GM19372 (cell line): ENCODE measurements around the gene CDC42BPB.

Source experiments
- ATAC-seq: cut with Tn5 transposase; IDR thresholded peaks from one replicate; pipeline ENCODE4 v1.9.1; 2021; ENCODE audit warnings: mild to moderate bottlenecking, low read depth, moderate library complexity; ENCODE audit not compliant: unreplicated experiment

Gene CDC42BPB

GRCh38 chr14:103022002-103022684 is 35.2 kb downstream of the CDC42BPB start:
- ATAC-seq: no peak

- no peak for ATAC-seq
Measured at GRCh38 chr14:103021684-103022001, 35.7 kb downstream of the CDC42BPB start.

GRCh38 chr14:103020271-103021170 is 36.8 kb downstream of the CDC42BPB start:
- ATAC-seq: no peak

GRCh38 chr14:103019826-103020225 is 37.5 kb downstream of the CDC42BPB start:
- ATAC-seq: no peak

GRCh38 chr14:103019236-103019635 is 38.1 kb downstream of the CDC42BPB start:
- ATAC-seq: no peak

- no peak for ATAC-seq
Measured at GRCh38 chr14:103016594-103016993, 40.8 kb downstream of the CDC42BPB start.

- ATAC-seq: no peak
Measured at GRCh38 chr14:103016071-103016470, 41.3 kb downstream of the CDC42BPB start.

- no peak for ATAC-seq
Measured at GRCh38 chr14:103015426-103015825, 41.9 kb downstream of the CDC42BPB start.

GRCh38 chr14:103014466-103015228 is 42.7 kb downstream of the CDC42BPB start:
- ATAC-seq: no peak

GRCh38 chr14:103013028-103013427 is 44.3 kb downstream of the CDC42BPB start:
- no peak for ATAC-seq

- no peak for ATAC-seq
Measured at GRCh38 chr14:103009559-103009958, 47.8 kb downstream of the CDC42BPB start.

GRCh38 chr14:103008768-103009357 is 48.5 kb downstream of the CDC42BPB start:
- no peak for ATAC-seq

GRCh38 chr14:103008126-103008525 is 49.2 kb downstream of the CDC42BPB start:
- no peak for ATAC-seq

- no peak for ATAC-seq
Measured at GRCh38 chr14:103007555-103007954, 49.8 kb downstream of the CDC42BPB start.

- no peak for ATAC-seq
Measured at GRCh38 chr14:103006991-103007520, 50.3 kb downstream of the CDC42BPB start.

- ATAC-seq: no peak
Measured at GRCh38 chr14:103006106-103006505, 51.2 kb downstream of the CDC42BPB start.

GRCh38 chr14:103003850-103004249 is 53.5 kb downstream of the CDC42BPB start:
- ATAC-seq: no peak

- no peak for ATAC-seq
Measured at GRCh38 chr14:103003351-103003615, 54.1 kb downstream of the CDC42BPB start.

GRCh38 chr14:103002578-103003350 is 54.6 kb downstream of the CDC42BPB start:
- no peak for ATAC-seq
